Measurements from ENCODE around the gene GALNT2. TPM values are rescaled to one million over a fixed set of nuclear protein-coding genes. Genes with fewer than 3 reads are reported as not detected.

GALNT2 gene
- total and polyA plus RNA-seq, 2 of the 13 experiments (the other 11 are each of a cell fraction or from before 2014, with no cell fraction given), result 39.3 to 39.6 TPM

- H3K79me2 ChIP-seq (ENCODE audit: insufficient read depth, low read length), result no peaks in the 10 kb centered on the region
- no peak overlapping the region for H3K4me2 ChIP-seq (ENCODE audit: low read depth, low read length)
- no peaks in the 10 kb centered on the region for H3K9me3 ChIP-seq (ENCODE audit: low read length)
- in situ Hi-C loops (cut with HindIII; ENCODE audit: extremely low pct_ligation_motif_present, low pct_unique_long_range_greater_than_20kb), result no loop called here
- peaks cover 2% of the 10 kb centered on the region; the same call in 1 of the 2 replicates for H4K20me1 ChIP-seq (ENCODE audit: insufficient read depth, low read length)
- BruUV-seq (replicated peaks), result no TSS peak
- ATAC-seq, result no peak
- 96% methylated on average over 9 of the region's 9 CpGs for WGBS (ENCODE audit: low lambda C conversion rate)
- H2AFZ ChIP-seq (ENCODE audit: low read length), result no peak overlapping the region
- ChIA-PET POLR2A (no interaction called here), CTCF (ENCODE audit: low intra/inter-chr PET ratio, low total read pairs) (no interaction called here)
- TF ChIP-seq, protein P1, sequence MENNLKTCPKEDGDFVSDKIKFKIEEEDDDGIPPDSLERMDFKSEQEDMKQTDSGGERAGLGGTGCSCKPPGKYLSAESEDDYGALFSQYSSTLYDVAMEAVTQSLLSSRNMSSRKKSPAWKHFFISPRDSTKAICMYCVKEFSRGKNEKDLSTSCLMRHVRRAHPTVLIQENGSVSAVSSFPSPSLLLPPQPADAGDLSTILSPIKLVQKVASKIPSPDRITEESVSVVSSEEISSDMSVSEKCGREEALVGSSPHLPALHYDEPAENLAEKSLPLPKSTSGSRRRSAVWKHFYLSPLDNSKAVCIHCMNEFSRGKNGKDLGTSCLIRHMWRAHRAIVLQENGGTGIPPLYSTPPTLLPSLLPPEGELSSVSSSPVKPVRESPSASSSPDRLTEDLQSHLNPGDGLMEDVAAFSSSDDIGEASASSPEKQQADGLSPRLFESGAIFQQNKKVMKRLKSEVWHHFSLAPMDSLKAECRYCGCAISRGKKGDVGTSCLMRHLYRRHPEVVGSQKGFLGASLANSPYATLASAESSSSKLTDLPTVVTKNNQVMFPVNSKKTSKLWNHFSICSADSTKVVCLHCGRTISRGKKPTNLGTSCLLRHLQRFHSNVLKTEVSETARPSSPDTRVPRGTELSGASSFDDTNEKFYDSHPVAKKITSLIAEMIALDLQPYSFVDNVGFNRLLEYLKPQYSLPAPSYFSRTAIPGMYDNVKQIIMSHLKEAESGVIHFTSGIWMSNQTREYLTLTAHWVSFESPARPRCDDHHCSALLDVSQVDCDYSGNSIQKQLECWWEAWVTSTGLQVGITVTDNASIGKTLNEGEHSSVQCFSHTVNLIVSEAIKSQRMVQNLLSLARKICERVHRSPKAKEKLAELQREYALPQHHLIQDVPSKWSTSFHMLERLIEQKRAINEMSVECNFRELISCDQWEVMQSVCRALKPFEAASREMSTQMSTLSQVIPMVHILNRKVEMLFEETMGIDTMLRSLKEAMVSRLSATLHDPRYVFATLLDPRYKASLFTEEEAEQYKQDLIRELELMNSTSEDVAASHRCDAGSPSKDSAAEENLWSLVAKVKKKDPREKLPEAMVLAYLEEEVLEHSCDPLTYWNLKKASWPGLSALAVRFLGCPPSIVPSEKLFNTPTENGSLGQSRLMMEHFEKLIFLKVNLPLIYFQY (CRISPR knock-in tag; IDR thresholded peaks at IDR 0.05; ENCODE audit: borderline replicate concordance), result no peak
- TF ChIP-seq ZFP37 (CRISPR knock-in tag; IDR thresholded peaks at IDR 0.05; ENCODE audit: borderline replicate concordance), result no peak
- TF ChIP-seq ADNP (CRISPR knock-in tag; IDR thresholded peaks at IDR 0.05), result no peak
- no peak for TF ChIP-seq MLXIP (CRISPR knock-in tag; IDR thresholded peaks at IDR 0.05; ENCODE audit: borderline replicate concordance)
- TF ChIP-seq ZBTB3 (CRISPR knock-in tag; IDR thresholded peaks at IDR 0.05; ENCODE audit: borderline replicate concordance, low read depth), result no peak
- TF ChIP-seq RFX1 (IDR thresholded peaks at IDR 0.05), result no peak
- no peak for TF ChIP-seq ZBTB7B (CRISPR knock-in tag; IDR thresholded peaks at IDR 0.05)
- no peak for TF ChIP-seq FOXA3 (CRISPR knock-in tag; IDR thresholded peaks at IDR 0.05)
- TF ChIP-seq RARA (CRISPR knock-in tag; IDR thresholded peaks at IDR 0.05), result no peak
- TF ChIP-seq KDM5A (IDR thresholded peaks at IDR 0.05; ENCODE audit: borderline replicate concordance, low read length), result no peak
- no peak for TF ChIP-seq IKZF1 (IDR thresholded peaks at IDR 0.05)
- H3K4me1 ChIP-seq (ENCODE audit: insufficient read depth, low read length), result no peaks in the 10 kb centered on the region
- H3K36me3 ChIP-seq (replicated peaks in 1 of 2; ENCODE audit: control insufficient read depth in 1 of 2, insufficient read depth in 2 of 2, low read length in 2 of 2), result peaks cover 4 to 23% of the 10 kb centered on the region in 2 experiments
- H3K9ac ChIP-seq (ENCODE audit: insufficient read depth, low read depth, low read length), result no peak overlapping the region
- H3K4me3 ChIP-seq (replicated peaks in 1 of 3; ENCODE audit: insufficient read depth in 1 of 3, low read depth in 2 of 3, low read length in 3 of 3), result no peak overlapping the region
- no peak for FAIRE-seq
- H3K27me3 ChIP-seq (ENCODE audit: control insufficient read depth in 1 of 2, insufficient read depth in 2 of 2, low read length in 2 of 2), result no peaks in the 10 kb centered on the region
- no peak for DNase-seq (ENCODE audit: low spot score)
- H3K27ac ChIP-seq (ENCODE audit: extremely low read length, insufficient read depth, low read length), result no peak overlapping the region
- intact Hi-C loops (cut with micrococcal nuclease; ENCODE audit: unreplicated experiment), result no loop called here
Observed at GRCh38 chr1:230272557-230272956, 205.5 kb downstream of the GALNT2 start.

Data from HepG2 (cell line).